T-helper 1 cell treated with Interleukin-12 subunit alpha and Interleukin-12 subunit beta and Interleukin-4 antibody, amounts not matched to agents 30 ng/mL and 1 ng/mL, for 36 hours (primary cell): ENCODE results near the gene GLRX. TPM values are rescaled to one million over a fixed set of nuclear protein-coding genes. Genes with fewer than 3 reads are reported as not detected.

Experiments used
- intact Hi-C: fragments of 100-400 bp; cut with micrococcal nuclease; formaldehyde crosslinking; loops from one replicate; pipeline ENCODE4 v1.15.1; 2024
- total RNA-seq: library from RNA; stranded (reverse); gene quantifications from 2 replicates; pipeline ENCODE4 v1.2.3, GENCODE V29; 2022

Gene GLRX
- total RNA-seq, 1 donor from 2014 or later = 65.9 TPM

DNA sequence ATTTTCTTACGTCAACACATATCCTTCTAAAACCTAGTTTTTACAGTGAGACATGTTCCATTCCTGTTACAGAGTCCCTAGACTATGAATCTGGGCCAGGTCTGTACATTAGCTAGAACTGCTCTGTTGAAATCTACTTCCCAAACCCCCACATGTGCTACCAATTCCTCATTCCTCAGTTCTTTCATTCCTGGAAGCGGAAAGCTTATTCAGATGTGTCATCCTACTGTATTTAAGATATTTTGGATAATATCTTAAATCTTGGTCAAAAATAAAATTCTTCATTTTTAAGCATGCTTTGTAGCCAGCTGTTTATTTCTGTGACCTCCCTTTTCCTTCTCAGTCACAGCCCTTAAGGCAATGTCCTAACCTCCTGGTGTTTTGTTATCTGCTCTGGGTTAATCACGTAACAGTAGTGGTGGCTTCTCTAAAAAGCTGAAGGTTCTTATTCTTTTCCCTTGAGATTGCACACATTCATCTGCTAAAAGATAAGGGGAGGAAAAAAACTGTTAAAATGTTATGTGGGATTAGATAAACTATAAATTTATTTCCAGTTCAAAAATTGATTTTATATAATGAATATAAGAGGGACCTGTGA, 35.6 kb downstream of the GLRX start:
- intact Hi-C loops = loop anchor here (10.0 kb wide), 1 partner anchor 62 kb away; no protein-coding TSS in a partner anchor

DNA sequence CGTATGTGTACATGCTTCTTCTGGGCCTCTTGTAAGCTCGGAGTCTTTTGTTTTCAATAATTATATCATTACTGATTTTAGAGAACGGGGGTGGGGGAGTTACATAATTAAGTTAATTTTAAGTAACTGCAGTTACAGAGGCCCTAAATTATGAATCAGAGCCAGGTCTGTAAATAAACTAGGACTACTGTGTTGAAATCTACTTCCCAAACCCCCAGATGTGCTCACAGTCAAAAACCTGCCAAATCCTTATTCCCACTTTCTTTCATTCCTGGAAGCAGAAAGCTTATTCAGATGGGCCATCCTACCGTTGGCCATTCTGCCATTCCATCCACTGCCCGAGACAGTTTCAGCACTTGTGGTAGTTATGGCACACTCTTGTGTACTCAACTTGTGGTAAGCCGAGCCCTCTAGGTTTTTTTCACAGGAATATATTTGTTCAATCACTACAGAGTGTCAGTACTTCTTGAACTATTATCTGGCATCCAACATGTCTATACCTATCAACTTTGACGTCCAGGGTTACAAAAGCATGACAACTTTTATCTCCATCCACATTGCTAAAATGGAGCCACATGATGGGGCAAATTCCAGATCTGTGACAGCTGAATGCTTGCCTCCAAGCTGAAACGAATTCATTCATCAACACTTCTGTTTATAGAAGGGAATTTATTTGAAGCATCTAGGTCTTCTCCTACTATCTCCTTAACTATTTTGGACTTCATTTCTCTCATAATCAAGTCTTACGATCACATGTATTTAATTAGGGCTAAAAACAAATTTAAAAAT, 37.8 kb downstream of the GLRX start:
- intact Hi-C loops = loop anchor here (5.0 to 10.0 kb wide), 2 partner anchors 60 to 178 kb away; partner anchors contain the start of gene ELL2

DNA sequence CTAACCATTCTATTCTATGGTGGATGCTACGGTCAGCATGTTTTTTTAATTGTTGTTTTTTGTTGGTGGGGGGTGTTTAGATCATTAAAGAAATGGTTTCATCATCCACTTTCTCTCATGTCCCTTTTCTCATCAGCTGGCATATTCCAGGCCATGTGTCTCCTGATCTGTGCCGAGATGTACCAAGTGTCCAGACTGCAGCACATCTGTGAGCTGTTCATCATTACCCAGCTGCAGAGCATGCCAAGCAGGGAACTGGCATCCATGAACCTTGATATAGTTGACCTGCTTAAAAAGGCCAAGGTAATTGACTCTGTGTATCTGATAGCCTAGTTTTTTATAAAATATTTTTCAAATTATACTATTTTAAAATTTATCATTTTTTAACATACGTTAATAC, 38.9 kb downstream of the GLRX start:
- intact Hi-C loops = loop anchor here (5.0 to 10.0 kb wide), 2 partner anchors 59 to 179 kb away; partner anchors contain the start of gene ELL2

DNA sequence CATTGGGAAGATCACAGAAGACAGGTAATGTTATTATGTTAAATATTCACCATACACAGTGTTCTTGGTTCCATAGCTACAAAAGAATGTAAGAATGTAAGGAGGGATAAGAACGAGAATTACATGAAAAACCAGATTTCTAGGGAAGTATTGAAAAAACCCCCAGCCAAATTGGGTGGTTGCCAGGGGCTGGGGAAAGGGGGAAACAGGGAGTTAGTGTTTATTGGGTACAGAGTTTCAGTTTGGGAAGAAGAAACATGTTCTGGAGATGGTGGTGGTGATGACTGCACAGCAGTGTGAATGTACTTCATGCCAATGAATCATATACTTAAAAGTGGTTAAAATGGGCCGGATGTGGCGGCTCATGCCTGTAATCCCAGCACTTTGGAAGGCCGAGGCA, 40.3 kb downstream of the GLRX start:
- intact Hi-C loops = loop anchor here (5.0 to 10.0 kb wide), 2 partner anchors 57 to 180 kb away; partner anchors contain the start of gene ELL2

DNA sequence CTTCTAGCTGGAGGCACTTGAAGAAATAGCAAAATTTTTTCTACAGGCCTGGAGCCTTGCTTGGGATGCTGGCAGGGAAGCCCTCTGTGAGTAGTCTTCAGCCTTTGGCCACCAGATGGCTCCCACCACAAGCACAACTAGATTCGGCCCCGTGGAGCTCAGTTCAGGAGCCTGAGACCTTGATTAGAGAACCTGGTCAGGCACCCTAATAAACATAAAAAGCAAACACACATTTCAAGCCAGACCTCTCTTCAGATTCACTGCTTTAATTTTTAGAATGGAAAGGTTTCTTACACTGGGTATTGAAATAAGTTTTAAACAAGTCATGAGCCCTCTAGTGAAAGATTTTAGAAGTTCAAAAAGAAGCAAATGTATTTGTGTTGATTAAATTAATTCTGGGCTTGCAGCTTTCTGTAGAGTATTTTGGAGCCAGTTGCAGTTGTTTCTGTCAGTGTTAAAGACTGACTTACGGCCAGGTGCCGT, 41.4 kb downstream of the GLRX start:
- intact Hi-C loops = loop anchor here (1.0 to 10.0 kb wide), 10 partner anchors 27 to 820 kb away; partner anchors contain the start of genes ELL2 and GLRX

DNA sequence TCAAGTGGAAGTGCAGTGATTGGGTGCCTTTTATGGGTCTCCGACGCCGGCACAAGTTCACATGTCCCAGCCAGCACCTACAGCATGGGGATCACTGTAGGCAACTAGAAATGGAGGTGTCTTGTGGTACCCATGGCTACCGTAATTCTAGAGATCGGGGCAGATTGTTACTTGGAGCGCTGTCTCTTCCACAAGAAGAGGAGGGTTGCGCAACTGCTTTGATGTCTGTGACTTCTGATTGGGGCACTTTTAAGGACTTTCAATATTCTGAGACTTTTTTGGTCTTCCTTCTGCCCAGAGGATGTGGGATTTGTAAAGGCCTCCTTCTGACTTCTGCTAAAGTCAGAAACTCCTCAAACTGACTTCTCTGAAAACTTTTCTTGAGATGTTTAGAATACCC, 41.9 kb downstream of the GLRX start:
- intact Hi-C loops = loop anchor here (2.0 to 10.0 kb wide), 3 partner anchors 56 to 820 kb away; partner anchors contain the start of gene ELL2

DNA sequence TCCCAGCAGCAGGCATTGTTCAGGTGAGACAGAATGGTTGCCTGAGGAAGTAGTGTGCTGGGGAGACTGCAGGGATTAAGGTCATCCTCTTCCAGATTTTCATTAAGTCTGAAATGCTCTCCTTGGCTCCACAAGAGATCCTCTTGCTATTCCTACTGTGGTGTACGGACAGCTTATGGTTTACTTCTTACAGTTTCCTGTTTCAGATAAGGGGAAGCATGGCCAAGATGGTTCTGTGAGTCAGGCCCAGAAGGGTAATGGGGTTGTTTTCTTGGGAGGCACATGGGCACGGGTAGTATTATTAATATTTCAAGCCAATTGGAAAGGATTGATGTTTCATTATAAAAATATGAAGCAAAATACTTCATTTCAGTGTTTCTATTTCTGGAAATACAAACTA, 42.9 kb downstream of the GLRX start:
- intact Hi-C loops = loop anchor here (2.0 to 10.0 kb wide), 3 partner anchors 55 to 821 kb away; partner anchors contain the start of gene ELL2

DNA sequence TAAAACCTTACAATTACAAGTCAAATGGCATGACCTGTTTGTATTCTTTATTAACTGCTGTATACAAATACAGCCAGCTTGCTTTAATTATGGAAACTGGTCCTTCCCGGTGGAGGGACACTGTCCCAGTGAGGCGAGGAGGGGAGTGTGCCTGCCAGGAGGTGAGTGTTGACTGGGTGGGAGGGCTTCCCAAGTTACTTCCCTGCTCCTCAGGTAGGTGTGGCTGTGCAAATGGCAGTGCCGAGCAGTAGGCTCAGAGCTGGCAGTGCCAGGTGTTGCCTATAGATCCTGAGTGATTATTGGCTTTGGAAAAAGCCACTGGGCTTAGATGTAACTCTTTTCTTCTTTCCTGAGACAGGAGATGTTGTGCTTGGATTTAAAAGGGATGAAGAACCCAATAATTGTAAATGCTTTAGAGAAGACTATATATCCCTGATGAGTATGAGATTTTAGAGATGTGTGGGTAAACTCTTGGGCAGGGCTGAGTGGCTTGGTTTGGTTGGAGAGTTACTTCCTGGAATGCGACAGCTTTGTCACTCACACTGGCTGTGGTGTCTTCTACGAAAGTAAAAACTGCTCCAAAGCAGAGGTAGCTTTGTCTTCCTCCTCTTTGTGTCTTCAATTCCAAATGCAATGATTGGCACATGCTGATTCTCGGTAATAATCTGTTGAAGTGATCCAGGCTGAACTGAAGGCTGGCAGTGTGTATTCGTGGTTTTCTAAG, 43.7 kb downstream of the GLRX start:
- intact Hi-C loops = no loop called here

DNA sequence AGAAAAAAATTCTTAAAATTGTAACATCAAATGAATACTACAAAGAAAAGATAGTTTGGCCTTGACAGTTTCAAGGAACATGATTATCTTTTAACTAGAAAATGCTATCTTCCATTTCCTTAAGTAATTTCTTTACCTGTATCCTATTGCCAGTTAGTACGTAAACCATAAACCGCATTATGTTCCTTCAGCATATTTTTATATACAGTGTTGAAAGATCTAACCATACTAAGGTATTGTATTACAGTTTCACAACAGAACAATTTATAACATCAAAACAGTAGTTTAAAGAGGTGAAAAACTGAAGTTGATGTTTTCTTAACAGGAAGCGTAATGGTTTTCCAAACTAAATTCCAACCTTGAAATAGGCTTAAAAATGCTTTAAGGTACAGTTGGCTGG, 45.1 kb downstream of the GLRX start:
- intact Hi-C loops = no loop called here

DNA sequence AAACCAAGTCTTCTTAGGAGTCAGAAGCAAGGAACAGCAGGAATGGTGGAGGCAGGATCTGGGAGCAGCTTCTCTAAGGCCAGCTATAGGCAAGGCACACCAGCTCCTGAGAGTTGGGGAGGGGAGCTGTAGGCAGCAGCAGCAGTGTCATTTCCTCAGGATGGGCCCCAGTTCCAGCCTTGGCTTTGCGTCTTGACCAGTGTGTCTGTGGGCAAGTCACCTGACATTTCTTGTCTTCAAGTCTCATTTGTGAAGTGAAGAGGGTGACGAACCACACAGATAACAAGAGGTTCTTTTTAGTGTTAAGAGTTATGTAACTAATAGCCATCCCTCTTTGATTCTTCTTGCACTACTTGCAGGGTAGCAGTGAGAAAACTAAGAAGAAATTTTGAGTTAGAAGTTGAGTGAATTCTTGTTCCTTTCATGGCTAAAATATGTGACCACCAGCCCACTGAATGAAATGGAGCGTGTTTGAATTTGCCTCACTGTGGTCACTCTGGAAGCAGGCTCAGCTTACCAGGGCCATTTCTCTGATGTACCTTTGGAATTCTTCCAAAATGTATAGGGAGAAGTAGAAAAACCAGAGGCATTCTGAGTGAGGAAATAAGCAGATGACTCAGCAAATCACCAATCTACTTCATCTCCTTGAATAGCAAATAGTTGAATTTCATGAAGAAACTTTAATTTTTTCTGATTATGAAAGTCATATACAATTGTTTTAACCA, 49.0 kb downstream of the GLRX start:
- intact Hi-C loops = no loop called here

DNA sequence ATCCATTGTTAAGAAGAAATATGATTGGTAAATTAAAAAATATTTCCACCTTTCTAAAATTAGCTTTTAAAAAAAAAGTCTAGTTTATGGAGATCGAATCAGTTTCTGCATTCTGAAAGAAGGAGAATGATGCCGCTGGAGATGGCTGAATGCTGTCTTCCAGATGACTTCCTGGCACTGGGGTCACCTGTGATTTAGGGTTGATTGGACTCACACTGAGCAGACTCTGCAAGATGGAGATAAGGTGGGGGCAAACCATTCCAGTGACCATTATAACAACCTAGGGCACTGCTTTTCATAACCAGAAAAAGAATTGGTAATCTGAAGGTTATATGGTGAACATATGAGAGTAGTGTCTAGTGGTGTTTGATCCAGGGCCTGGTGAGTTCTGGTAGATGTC, 50.6 kb downstream of the GLRX start:
- intact Hi-C loops = no loop called here

DNA sequence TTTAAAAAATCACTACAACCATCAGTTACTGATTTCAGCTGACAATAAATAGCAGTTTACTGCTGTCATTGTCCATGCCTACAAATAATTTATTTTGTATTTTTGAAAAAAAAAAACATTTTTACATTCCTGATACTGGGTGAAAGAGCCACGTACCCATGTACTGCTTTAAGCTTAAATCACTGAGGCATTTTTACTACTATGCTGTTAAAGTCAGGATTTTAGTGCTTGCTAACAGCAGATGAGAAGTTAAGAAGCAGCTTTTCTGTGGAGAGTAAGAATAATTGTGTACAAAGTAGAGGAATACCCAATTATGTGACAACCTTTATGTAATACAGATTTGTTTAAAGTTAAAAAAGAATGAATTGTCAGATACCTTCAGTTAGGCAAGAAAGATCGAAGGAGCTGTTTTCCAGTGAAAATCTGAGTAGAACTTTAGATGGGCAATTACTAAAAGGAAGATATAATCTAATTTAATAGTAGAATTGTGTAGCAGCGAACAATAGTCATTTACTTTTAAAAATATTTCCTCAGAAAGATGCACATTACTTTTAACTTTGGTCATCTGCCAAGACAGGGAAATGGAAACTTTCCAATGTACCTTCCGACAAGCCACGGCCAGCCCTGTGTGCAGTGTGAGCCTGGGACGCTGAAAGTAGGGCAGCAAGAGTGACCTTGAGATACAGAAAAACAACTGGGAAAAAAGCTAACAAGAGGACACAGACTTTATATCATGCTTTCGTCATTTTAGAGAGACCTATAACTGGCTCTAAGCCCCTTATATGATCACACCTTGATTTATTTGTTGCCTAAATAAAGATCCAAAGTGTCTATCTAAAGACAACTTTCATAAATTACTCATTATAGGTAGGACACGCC, 51.5 kb downstream of the GLRX start:
- intact Hi-C loops = no loop called here

DNA sequence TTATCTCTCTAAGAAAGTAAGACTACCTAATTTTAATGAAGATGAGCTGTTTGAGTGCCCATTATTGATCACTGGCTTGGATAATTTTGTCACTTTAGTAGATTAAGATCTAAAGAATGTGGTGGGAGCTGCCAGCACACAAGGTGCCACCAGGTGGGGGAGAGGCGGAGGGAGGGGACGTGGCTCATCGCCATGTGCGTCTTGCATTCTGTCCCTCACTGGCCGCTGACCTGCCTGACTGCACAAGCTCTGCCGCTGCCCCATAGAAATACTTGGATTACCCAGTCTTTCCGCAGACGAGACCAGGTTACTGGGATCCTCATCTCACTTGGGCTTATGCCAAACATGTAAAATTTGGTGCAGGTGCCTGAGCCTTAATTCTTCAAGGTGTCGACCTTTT, 53.8 kb downstream of the GLRX start:
- intact Hi-C loops = loop anchor here (10.0 kb wide), 1 partner anchor 54 kb away; no protein-coding TSS in a partner anchor

DNA sequence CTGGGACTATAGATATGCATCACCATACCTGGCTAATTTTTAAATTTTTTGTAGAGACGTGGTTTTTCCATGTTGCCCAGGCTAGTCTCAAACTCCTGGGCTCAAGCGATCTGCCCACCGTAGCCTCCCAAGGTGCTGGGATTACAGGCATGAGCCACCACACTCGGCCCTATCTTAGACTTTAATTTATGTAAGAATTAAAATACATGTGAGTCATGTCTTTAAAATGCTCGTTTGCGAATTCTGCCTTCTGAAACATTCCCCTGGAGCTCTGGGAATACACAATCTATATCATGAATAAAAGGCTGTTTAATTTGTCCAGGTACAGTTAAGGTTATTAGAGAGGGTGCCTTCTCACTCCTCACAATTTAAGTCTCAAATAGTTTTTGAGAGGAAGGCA, 58.6 kb downstream of the GLRX start:
- intact Hi-C loops = loop anchor here (1.0 to 10.0 kb wide), 4 partner anchors 49 to 572 kb away; partner anchors contain the start of gene ARSK

Other genes with a start within 250 kb of the GLRX start
- 0.22 and 0.54 TPM in 2 replicates for gene GPR150, start 202.6 kb downstream of the GLRX start, total RNA-seq
- 2.6 and 3.0 TPM in 2 replicates for gene RFESD, start 175.9 kb downstream of the GLRX start, total RNA-seq
- gene SPATA9, start 139.7 kb downstream of the GLRX start, total RNA-seq = not detected in 2 replicates
- gene RHOBTB3, start 91.4 kb downstream of the GLRX start, total RNA-seq = 0.37 and 0.54 TPM in 2 replicates
- gene ELL2, start 139.1 kb upstream of the GLRX start, total RNA-seq = 84.3 and 87.9 TPM in 2 replicates